ENCODE results near the gene PTGS2.

The PTGS2 gene

GRCh38 chr1:186680245-186681061 lies at the start of gene PTGS2:
Gene PTGS2, minus strand, starts transcription at chr1:186680423. Its CDS starts 133 bp downstream, at chr1:186680290.
- peak in 1 of 2 donors; percentile 6 for DNase-seq (ENCODE audit: low read depth in 1 of 2, low spot score in 1 of 2)

GRCh38 chr1:186722711-186723309 lies 42.6 kb upstream of the PTGS2 start:
- no peak for DNase-seq (ENCODE audit: low read depth in 1 of 2, low spot score in 1 of 2)

GRCh38 chr1:186717286-186717685 lies 37.1 kb upstream of the PTGS2 start:
- DNase-seq (ENCODE audit: low read depth in 1 of 2, low spot score in 1 of 2) = no peak

GRCh38 chr1:186715887-186716809 lies 35.9 kb upstream of the PTGS2 start:
- DNase-seq (ENCODE audit: low read depth in 1 of 2, low spot score in 1 of 2) = no peak

- DNase-seq (ENCODE audit: low read depth in 1 of 2, low spot score in 1 of 2) = no peak
These were observed 30.5 kb upstream of the PTGS2 start for GRCh38 chr1:186710696-186711095.

GRCh38 chr1:186708694-186709097 lies 28.5 kb upstream of the PTGS2 start:
- DNase-seq (ENCODE audit: low read depth in 1 of 2, low spot score in 1 of 2) = no peak

GRCh38 chr1:186703209-186703766 lies 23.1 kb upstream of the PTGS2 start:
- DNase-seq (ENCODE audit: low read depth in 1 of 2, low spot score in 1 of 2) = no peak

GRCh38 chr1:186700722-186701121 lies 20.5 kb upstream of the PTGS2 start:
- no peak for DNase-seq (ENCODE audit: low read depth in 1 of 2, low spot score in 1 of 2)

- DNase-seq (ENCODE audit: low read depth in 1 of 2, low spot score in 1 of 2) = no peak
These were observed 19.3 kb upstream of the PTGS2 start for GRCh38 chr1:186699519-186699918.

GRCh38 chr1:186689907-186690306 lies 9.7 kb upstream of the PTGS2 start:
- DNase-seq (ENCODE audit: low read depth in 1 of 2, low spot score in 1 of 2) = no peak

GRCh38 chr1:186689376-186689775 lies 9.2 kb upstream of the PTGS2 start:
- DNase-seq (ENCODE audit: low read depth in 1 of 2, low spot score in 1 of 2) = no peak

GRCh38 chr1:186683652-186684410 lies 3.6 kb upstream of the PTGS2 start:
- DNase-seq (ENCODE audit: low read depth in 1 of 2, low spot score in 1 of 2) = no peak

GRCh38 chr1:186682736-186683135 lies 2.5 kb upstream of the PTGS2 start:
- DNase-seq (ENCODE audit: low read depth in 1 of 2, low spot score in 1 of 2) = no peak

GRCh38 chr1:186681801-186682200 lies 1.6 kb upstream of the PTGS2 start:
- DNase-seq (ENCODE audit: low read depth in 1 of 2, low spot score in 1 of 2) = no peak

GRCh38 chr1:186681121-186681520 lies 898 bp upstream of the PTGS2 start:
- DNase-seq (ENCODE audit: low read depth in 1 of 2, low spot score in 1 of 2) = no peak

GRCh38 chr1:186679924-186680244 lies 339 bp downstream of the PTGS2 start:
- no peak for DNase-seq (ENCODE audit: low read depth in 1 of 2, low spot score in 1 of 2)

- no peak for DNase-seq (ENCODE audit: low read depth in 1 of 2, low spot score in 1 of 2)
These were observed 2.1 kb downstream of the PTGS2 start for GRCh38 chr1:186678155-186678554.

GRCh38 chr1:186672596-186672995 lies 7.6 kb downstream of the PTGS2 start:
- no peak for DNase-seq (ENCODE audit: low read depth in 1 of 2, low spot score in 1 of 2)

GRCh38 chr1:186672131-186672530 lies 8.1 kb downstream of the PTGS2 start:
- no peak for DNase-seq (ENCODE audit: low read depth in 1 of 2, low spot score in 1 of 2)

- DNase-seq (ENCODE audit: low read depth in 1 of 2, low spot score in 1 of 2) = no peak
These were observed 8.9 kb downstream of the PTGS2 start for GRCh38 chr1:186671136-186671825.
